IMR-90 (cell line): ENCODE measurements around the gene GABRD. TPM values are rescaled to one million over a fixed set of nuclear protein-coding genes. Genes with fewer than 3 reads are reported as not detected.
A peak's percentile ranks its signal among the peaks of the same experiment; 100 is the strongest.

ENCODE experiments used
- ATAC-seq: fragments of 200-7000 bp; cut with Tn5 transposase; 2 replicates; pipeline ENCODE4 v1.9.1; 2020; ENCODE audit warnings: low read depth, mild to moderate bottlenecking, moderate library complexity
- BruUV-seq: library from RNA; stranded (reverse); fragments of 400-500 nt; replicated peaks from 2 replicates; lab custom pipeline; 2021; lab: Mats Ljungman, UMichigan
- CTCF ChIA-PET: fragments of 300-600 bp; formaldehyde crosslinking; extraction: SDS; loops from one replicate; lab custom pipeline; 2021; ENCODE audit warnings: antibody characterized with exemption; lab: Yijun Ruan, JAX
- POLR2A ChIA-PET: fragments of 300-600 bp; sonication (Branson Sonifier 250); formaldehyde crosslinking; loops from one replicate; lab custom pipeline; 2022; ENCODE audit warnings: antibody characterized with exemption; ENCODE audit not compliant: unreplicated experiment; lab: Charles Lee
- DNase-seq: peaks from one replicate; pipeline ENCODE4 v3.0.0; 2013
- H2AFZ ChIP-seq: replicated peaks from 2 replicates; pipeline ENCODE3; 2013; ENCODE audit warnings: low read length, mild to moderate bottlenecking; ENCODE audit not compliant: poor library complexity
- H2AK5ac ChIP-seq: 2 replicates; pipeline ENCODE4 v1.6.1; 2013; ENCODE audit warnings: low read depth, low read length, inconsistent platforms
- H2AK9ac ChIP-seq: replicated peaks from 2 replicates; pipeline ENCODE3; 2013; ENCODE audit warnings: mild to moderate bottlenecking, low read depth, low read length, moderate library complexity; ENCODE audit not compliant: poor library complexity
- H2BK120ac ChIP-seq: 2 replicates; pipeline ENCODE4 v1.6.1; 2013; ENCODE audit warnings: low read depth, low read length, inconsistent platforms
- H2BK15ac ChIP-seq: 3 replicates; pipeline ENCODE4 v1.6.1; 2013; ENCODE audit warnings: low read depth, low read length, inconsistent platforms
- H2BK20ac ChIP-seq: 2 replicates; pipeline ENCODE4 v1.6.1; 2013; ENCODE audit warnings: low read depth, mild to moderate bottlenecking, inconsistent platforms, low read length, moderate library complexity
- H2BK5ac ChIP-seq: 2 replicates; pipeline ENCODE4 v1.6.1; 2013; ENCODE audit warnings: mild to moderate bottlenecking, low read depth, low read length, inconsistent platforms; ENCODE audit not compliant: poor library complexity, severe bottlenecking
- H3K14ac ChIP-seq: replicated peaks from 2 replicates; pipeline ENCODE4 v1.6.1; 2013; ENCODE audit warnings: low read depth, low read length, inconsistent platforms
- H3K18ac ChIP-seq: 2 replicates; pipeline ENCODE4 v1.6.1; 2013; ENCODE audit warnings: low read depth, low read length, control low read depth
- H3K23ac ChIP-seq: 2 replicates; pipeline ENCODE4 v1.6.1; 2013; ENCODE audit warnings: low read depth, low read length, inconsistent platforms
- H3K27ac ChIP-seq: 2 replicates; pipeline ENCODE4 v1.5.1; 2013; ENCODE audit warnings: mild to moderate bottlenecking, control low read depth, low read length; ENCODE audit not compliant: insufficient read depth
- H3K27me3 ChIP-seq: 2 replicates; pipeline ENCODE4 v1.6.1; 2013; ENCODE audit warnings: low read length; ENCODE audit not compliant: control insufficient read depth, insufficient read depth
- H3K36me3 ChIP-seq: 2 replicates; pipeline ENCODE4 v1.6.1; 2013; ENCODE audit warnings: low read length, mixed read lengths; ENCODE audit not compliant: control insufficient read depth, insufficient read depth
- H3K4ac ChIP-seq: 2 replicates; pipeline ENCODE4 v1.6.1; 2013; ENCODE audit warnings: low read depth, low read length, inconsistent platforms
- H3K4me1 ChIP-seq: 2 replicates; pipeline ENCODE4 v1.6.1; 2013; ENCODE audit warnings: low read length, mixed read lengths; ENCODE audit not compliant: control insufficient read depth, insufficient read depth
- H3K4me2 ChIP-seq: 2 replicates; pipeline ENCODE4 v1.6.1; 2013; ENCODE audit warnings: low read depth, mild to moderate bottlenecking, control low read depth, low read length, moderate library complexity
- H3K4me3 ChIP-seq: 2 replicates; pipeline ENCODE4 v1.5.1; 2013; ENCODE audit warnings: low read depth, mild to moderate bottlenecking, control low read depth, low read length, moderate library complexity; ENCODE audit not compliant: insufficient read depth
- H3K56ac ChIP-seq: 2 replicates; pipeline ENCODE4 v1.6.1; 2013; ENCODE audit warnings: low read length, inconsistent platforms; ENCODE audit not compliant: insufficient read depth; ENCODE audit errors: extremely low read depth
- H3K79me1 ChIP-seq, 2 experiments: 2 replicates each; pipeline ENCODE4 v1.6.1; 2013; ENCODE audit warnings: low read length in 2 of 2, inconsistent platforms in 1 of 2, low read depth in 1 of 2
- H3K9ac ChIP-seq: 2 replicates; pipeline ENCODE4 v1.6.1; 2013; ENCODE audit warnings: low read depth, low read length, control low read depth
- H3K9me1 ChIP-seq: 2 replicates; pipeline ENCODE4 v1.6.1; 2013; ENCODE audit warnings: low read length, inconsistent platforms; ENCODE audit not compliant: insufficient read depth
- H3K9me3 ChIP-seq: 2 replicates; pipeline ENCODE4 v1.6.1; 2013; ENCODE audit warnings: low read length; ENCODE audit not compliant: control insufficient read depth, insufficient read depth
- H4K20me1 ChIP-seq: 2 replicates; pipeline ENCODE4 v1.6.1; 2013; ENCODE audit warnings: low read length, inconsistent platforms; ENCODE audit not compliant: insufficient read depth
- H4K5ac ChIP-seq: 2 replicates; pipeline ENCODE4 v1.6.1; 2013; ENCODE audit warnings: mild to moderate bottlenecking, low read depth, low read length, control low read depth
- H4K8ac ChIP-seq, 2 experiments: 2 replicates each; pipeline ENCODE4 v1.6.1; 2013; ENCODE audit warnings: low read depth in 2 of 2, low read length in 2 of 2, control low read depth in 1 of 2, inconsistent platforms in 1 of 2
- H4K91ac ChIP-seq: 2 replicates; pipeline ENCODE4 v1.6.1; 2013; ENCODE audit warnings: low read depth, low read length, inconsistent platforms; ENCODE audit not compliant: insufficient read depth
- CHD1 ChIP-seq: IDR thresholded peaks from 2 replicates; pipeline ENCODE4 v1.6.1; 2012; ENCODE audit warnings: low read depth, low read length, improper control_type of control experiment
- MAFK ChIP-seq: IDR thresholded peaks from 2 replicates; pipeline ENCODE4 v1.6.1; 2012; ENCODE audit warnings: low read depth, low read length, improper control_type of control experiment
- MAZ ChIP-seq: IDR thresholded peaks from 2 replicates; pipeline ENCODE4 v1.6.1; 2012; ENCODE audit warnings: low read depth, mild to moderate bottlenecking, low read length, improper control_type of control experiment, moderate library complexity, borderline replicate concordance
- WGBS, 2 experiments: methylation state at CpG; one replicate each; pipeline versions ENCODE4 v1.1.5 to v1.1.7; 2013; ENCODE audit warnings: missing lambda C conversion rate in 2 of 2; ENCODE audit not compliant: insufficient read length in 1 of 2; ENCODE audit errors: extremely low coverage in 2 of 2; 5-methylcytosine and 5-hydroxymethylcytosine counted together
- dilution Hi-C: fragments of 300-500 bp; cut with HindIII; formaldehyde crosslinking; loops from one replicate; pipeline ENCODE4 v1.14.3; 2018; ENCODE audit warnings: low sequenced_read_pairs; ENCODE audit not compliant: unreplicated experiment
- in situ Hi-C: fragments of 300-500 bp; cut with MboI; formaldehyde crosslinking; loops from 3 replicates; pipeline ENCODE4 v1.14.3; 2019; ENCODE audit warnings: low sequenced_read_pairs, inconsistent platforms, mixed read lengths
- intact Hi-C: fragments of 100-400 bp; cut with micrococcal nuclease; formaldehyde crosslinking; loops from 2 replicates; pipeline ENCODE4 v1.10.0; 2022
- polyA plus RNA-seq, 3 experiments: library from polyadenylated mRNA; depleted of rRNA; stranded (reverse); fragments of >200 nt; gene quantifications; 2 replicates each; pipeline ENCODE4 v1.2.3, GENCODE V29; 2012; ENCODE audit warnings: low replicate concordance in 1 of 3
- total RNA-seq: library from RNA; depleted of rRNA; stranded (reverse); fragments of >200 nt; gene quantifications from 2 replicates; pipeline ENCODE4 v1.2.3, GENCODE V29; 2012

The GABRD gene
- total and polyA plus RNA-seq, 2 of the 4 experiments (the other 2 are of a cell fraction), result not detected

GRCh38 chr1:2025491-2025981 lies 6.4 kb downstream of the GABRD start:
- DNase-seq, result no peak
- no peak overlapping the region for H3K56ac ChIP-seq
- CTCF ChIA-PET, result interaction anchor here (1.2 kb wide), 1 partner anchor 19 kb away, joined by 5 read pairs; no protein-coding TSS in a partner anchor
- no peaks in the 10 kb centered on the region for H3K4me1 ChIP-seq
- H3K9me3 ChIP-seq, result no peaks in the 10 kb centered on the region
- H3K18ac ChIP-seq, result no peak overlapping the region
- in situ Hi-C loops, result no loop called here
- BruUV-seq, result no TSS peak
- 42% methylated on average over 22 of the region's 39 CpGs; no CpG with 5 or more reads in 1 of the 2 experiments for WGBS, 2 experiments
- no peak overlapping the region; the same call in 1 of the 2 replicates for H3K4me2 ChIP-seq
- H3K9ac ChIP-seq, result no peak overlapping the region
- POLR2A ChIA-PET, result no interaction called here
- ATAC-seq, result peak; percentile 59
- H3K4me3 ChIP-seq, result no peak overlapping the region
- dilution Hi-C loops, result no loop called here
- H3K27ac ChIP-seq, result no peak overlapping the region
- no peak overlapping the region for H3K14ac ChIP-seq
- peaks cover 56% of the 10 kb centered on the region for H3K27me3 ChIP-seq
- no peak overlapping the region for H2BK20ac ChIP-seq
- H3K36me3 ChIP-seq, result no peaks in the 10 kb centered on the region
- no peak overlapping the region for H4K5ac ChIP-seq
- no peak overlapping the region for H3K23ac ChIP-seq
- no peak overlapping the region for H2AK9ac ChIP-seq
- H2AK5ac ChIP-seq, result no peak overlapping the region
- no peaks in the 10 kb centered on the region for H3K79me1 ChIP-seq
- H2AFZ ChIP-seq, result peak overlapping the region; percentile 63
- H3K9me1 ChIP-seq, result no peaks in the 10 kb centered on the region
- no peak overlapping the region for H2BK15ac ChIP-seq
- H4K20me1 ChIP-seq, result no peaks in the 10 kb centered on the region
- no peak overlapping the region for H4K8ac ChIP-seq
- H2BK120ac ChIP-seq, result no peak overlapping the region
- H3K4ac ChIP-seq, result no peak overlapping the region
- TF ChIP-seq CHD1 (no peak), MAFK (no peak), MAZ (no peak)
- no peak overlapping the region for H2BK5ac ChIP-seq
- H4K91ac ChIP-seq, result no peak overlapping the region
- intact Hi-C loops, result no loop called here
